Neural crest cell (in vitro differentiated cells): ENCODE measurements around the gene MTUS2. TPM values are rescaled to one million over a fixed set of nuclear protein-coding genes. Genes with fewer than 3 reads are reported as not detected.
"Not testable (repeated sequence)": the region's sequence is repeated elsewhere in the genome, so short reads cannot be mapped to it uniquely, and the experiment has no call there.

Experiments used
- DNase-seq: peaks from one replicate; pipeline ENCODE4 v3.0.0; 2021; ENCODE audit warnings: low read depth, mixed read lengths, low spot score
- H3K27ac Mint-ChIP-seq: one replicate; pipeline ENCODE4 v1.8.0; 2021; ENCODE audit warnings: mild to moderate bottlenecking, mixed read lengths; ENCODE audit not compliant: unreplicated experiment
- H3K27me3 Mint-ChIP-seq: 2 replicates; pipeline ENCODE4 v1.8.0; 2021; ENCODE audit warnings: low read depth, mild to moderate bottlenecking, mixed read lengths
- H3K36me3 Mint-ChIP-seq: 2 replicates; pipeline ENCODE4 v1.8.0; 2021; ENCODE audit warnings: low read depth, mild to moderate bottlenecking, mixed read lengths
- H3K4me1 Mint-ChIP-seq: 2 replicates; pipeline ENCODE4 v1.8.0; 2021; ENCODE audit warnings: mixed read lengths
- H3K4me3 Mint-ChIP-seq: one replicate; pipeline ENCODE4 v1.8.0; 2021; ENCODE audit warnings: mild to moderate bottlenecking, mixed read lengths
- H3K9me3 Mint-ChIP-seq: 2 replicates; pipeline ENCODE4 v1.8.0; 2021; ENCODE audit warnings: mixed read lengths
- total RNA-seq: library from RNA; stranded (reverse); gene quantifications from 2 replicates; pipeline ENCODE4 v1.2.1, GENCODE V29; 2021
- TF ChIP-seq, protein P1 (sequence below): fragments of 200-600 bp; sonication (generic); conservative IDR thresholded peaks from 2 replicates; pipeline ENCODE4 v1.5.0; 2021; ENCODE audit warnings: antibody characterized with exemption, mild to moderate bottlenecking

Gene MTUS2
- total RNA-seq, 1 donor from 2014 or later, result 0.91 TPM

DNA sequence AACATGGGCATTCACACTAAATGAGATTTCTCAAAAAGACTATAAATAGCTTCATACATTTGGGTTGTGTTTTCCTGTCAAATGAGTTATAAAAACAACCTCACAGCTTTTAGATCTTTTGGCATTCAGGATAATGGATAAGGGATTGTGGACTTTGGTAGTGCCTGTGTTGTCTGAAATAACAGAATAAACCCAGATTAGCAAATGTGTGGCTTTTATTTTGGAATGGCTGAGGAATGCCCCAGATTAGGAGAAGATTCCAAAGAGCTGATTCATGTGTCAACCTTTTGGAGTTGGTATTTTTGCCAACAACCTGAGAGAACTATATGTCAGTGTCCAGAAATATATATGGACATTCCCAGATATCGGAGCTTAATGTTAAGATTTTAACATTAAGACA, 164.7 kb downstream of the MTUS2 start:
- Mint-ChIP-seq H3K9me3 (peaks cover 3% of the 10 kb centered on the region), H3K36me3 (no peaks in the 10 kb centered on the region), H3K27me3 (peaks cover 7% of the 10 kb centered on the region), H3K4me1 (no peaks in the 10 kb centered on the region), H3K4me3 (no peak overlapping the region), H3K27ac (no peak overlapping the region)
- DNase-seq, result no peak
- TF ChIP-seq, protein P1, sequence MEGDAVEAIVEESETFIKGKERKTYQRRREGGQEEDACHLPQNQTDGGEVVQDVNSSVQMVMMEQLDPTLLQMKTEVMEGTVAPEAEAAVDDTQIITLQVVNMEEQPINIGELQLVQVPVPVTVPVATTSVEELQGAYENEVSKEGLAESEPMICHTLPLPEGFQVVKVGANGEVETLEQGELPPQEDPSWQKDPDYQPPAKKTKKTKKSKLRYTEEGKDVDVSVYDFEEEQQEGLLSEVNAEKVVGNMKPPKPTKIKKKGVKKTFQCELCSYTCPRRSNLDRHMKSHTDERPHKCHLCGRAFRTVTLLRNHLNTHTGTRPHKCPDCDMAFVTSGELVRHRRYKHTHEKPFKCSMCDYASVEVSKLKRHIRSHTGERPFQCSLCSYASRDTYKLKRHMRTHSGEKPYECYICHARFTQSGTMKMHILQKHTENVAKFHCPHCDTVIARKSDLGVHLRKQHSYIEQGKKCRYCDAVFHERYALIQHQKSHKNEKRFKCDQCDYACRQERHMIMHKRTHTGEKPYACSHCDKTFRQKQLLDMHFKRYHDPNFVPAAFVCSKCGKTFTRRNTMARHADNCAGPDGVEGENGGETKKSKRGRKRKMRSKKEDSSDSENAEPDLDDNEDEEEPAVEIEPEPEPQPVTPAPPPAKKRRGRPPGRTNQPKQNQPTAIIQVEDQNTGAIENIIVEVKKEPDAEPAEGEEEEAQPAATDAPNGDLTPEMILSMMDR, result no peak

GRCh38 chr13:28990378-28990777, 170.2 kb downstream of the MTUS2 start:
- not testable (repeated sequence) for H3K9me3 Mint-ChIP-seq, H3K27me3 Mint-ChIP-seq, H3K27ac Mint-ChIP-seq, DNase-seq, H3K36me3 Mint-ChIP-seq, H3K4me1 Mint-ChIP-seq, H3K4me3 Mint-ChIP-seq

- TF ChIP-seq, protein P1, result no peak
- H3K27me3 Mint-ChIP-seq, result peaks cover 5% of the 10 kb centered on the region
- no peak overlapping the region for H3K27ac Mint-ChIP-seq
- no peaks in the 10 kb centered on the region for H3K36me3 Mint-ChIP-seq
- H3K4me3 Mint-ChIP-seq, result no peak overlapping the region
- H3K9me3 Mint-ChIP-seq, result peaks cover 7% of the 10 kb centered on the region
- no peak for DNase-seq
- no peaks in the 10 kb centered on the region for H3K4me1 Mint-ChIP-seq
Measured at GRCh38 chr13:28991764-28992163, 171.6 kb downstream of the MTUS2 start.

- Mint-ChIP-seq H3K4me1 (no peaks in the 10 kb centered on the region), H3K36me3 (peaks cover 2% of the 10 kb centered on the region), H3K27me3 (peaks cover 1% of the 10 kb centered on the region), H3K27ac (no peak overlapping the region), H3K9me3 (peaks cover 4% of the 10 kb centered on the region), H3K4me3 (no peak overlapping the region)
- DNase-seq, result no peak
- TF ChIP-seq, protein P1, result no peak
Measured at GRCh38 chr13:29000826-29001225, 180.7 kb downstream of the MTUS2 start.

GRCh38 chr13:29005035-29005762, 185.1 kb downstream of the MTUS2 start:
- H3K27ac Mint-ChIP-seq, result no peak overlapping the region
- DNase-seq, result no peak
- H3K4me3 Mint-ChIP-seq, result no peak overlapping the region
- H3K4me1 Mint-ChIP-seq, result no peaks in the 10 kb centered on the region
- H3K36me3 Mint-ChIP-seq, result peaks cover 2% of the 10 kb centered on the region
- H3K9me3 Mint-ChIP-seq, result no peaks in the 10 kb centered on the region
- H3K27me3 Mint-ChIP-seq, result peaks cover 16% of the 10 kb centered on the region
- TF ChIP-seq, protein P1, result no peak

- Mint-ChIP-seq H3K9me3 (no peaks in the 10 kb centered on the region), H3K36me3 (peaks cover under 1% of the 10 kb centered on the region), H3K27ac (no peak overlapping the region), H3K4me1 (no peaks in the 10 kb centered on the region), H3K27me3 (peaks cover 16% of the 10 kb centered on the region), H3K4me3 (no peak overlapping the region)
- DNase-seq, result no peak
- TF ChIP-seq, protein P1, result no peak
Measured at GRCh38 chr13:29005763-29006120, 185.6 kb downstream of the MTUS2 start.
